HG03520 (cell line): Measurements from ENCODE around the gene CD8B2.
"Not testable (repeated sequence)": the region's sequence is repeated elsewhere in the genome, so short reads cannot be mapped to it uniquely, and the experiment has no call there.

Source experiments
- ATAC-seq: cut with Tn5 transposase; IDR thresholded peaks from one replicate; pipeline ENCODE4 v1.9.1; 2021; ENCODE audit warnings: mild to moderate bottlenecking, moderate library complexity; ENCODE audit not compliant: unreplicated experiment

CD8B2 gene

GRCh38 chr2:106486551-106487385 is at the start of gene CD8B2:
Gene CD8B2, plus strand, starts transcription at chr2:106487364. Its CDS starts 63 bp downstream, at chr2:106487427.
- not testable (repeated sequence) for ATAC-seq

DNA sequence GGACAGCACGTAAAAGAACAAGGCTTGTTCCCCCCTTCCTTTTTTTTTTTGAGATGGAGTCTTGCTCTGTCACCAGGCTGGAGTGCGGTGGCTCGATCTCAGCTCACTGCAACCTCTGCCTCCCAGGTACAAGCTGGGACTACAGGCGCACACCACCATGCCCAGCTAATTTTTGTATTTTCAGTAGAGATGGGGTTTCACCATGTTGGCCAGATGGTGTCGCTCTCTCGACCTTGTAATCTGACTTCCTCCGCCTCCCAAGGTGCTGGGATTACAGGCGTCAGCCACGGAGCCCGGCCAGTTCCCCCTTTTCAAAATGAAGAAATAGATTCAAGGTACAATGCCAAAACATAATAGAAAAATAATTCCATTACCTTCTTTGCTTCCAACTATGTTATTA is 25.3 kb upstream of the CD8B2 start:
- not testable (repeated sequence) for ATAC-seq

DNA sequence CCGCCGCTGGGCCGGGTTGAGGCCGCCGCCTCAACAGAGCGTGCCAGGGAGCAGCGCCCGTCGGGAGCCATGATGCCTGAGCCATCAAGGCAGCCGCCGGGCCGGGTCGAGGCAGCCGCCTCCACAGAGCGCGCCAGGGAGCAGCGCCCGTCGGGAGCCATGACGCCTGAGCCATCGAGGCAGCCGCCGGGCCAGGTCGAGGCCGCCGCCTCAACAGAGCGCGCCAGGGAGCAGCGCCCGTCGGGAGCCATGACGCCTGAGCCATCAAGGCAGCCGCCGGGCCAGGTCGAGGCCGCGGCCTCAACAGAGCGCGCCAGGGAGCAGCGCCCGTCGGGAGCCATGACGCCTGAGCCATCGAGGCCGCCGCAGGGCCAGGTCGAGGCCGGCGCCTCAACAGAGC is 19.6 kb upstream of the CD8B2 start:
- not testable (repeated sequence) for ATAC-seq

- not testable (repeated sequence) for ATAC-seq
These were observed 19.1 kb upstream of the CD8B2 start, which contains the start of gene RGPD3 for GRCh38 chr2:106468107-106468506. Gene RGPD3, minus strand, starts transcription at chr2:106468413. Its CDS starts 125 bp downstream, at chr2:106468288.

GRCh38 chr2:106470658-106471057 is 16.5 kb upstream of the CD8B2 start:
- not testable (repeated sequence) for ATAC-seq

DNA sequence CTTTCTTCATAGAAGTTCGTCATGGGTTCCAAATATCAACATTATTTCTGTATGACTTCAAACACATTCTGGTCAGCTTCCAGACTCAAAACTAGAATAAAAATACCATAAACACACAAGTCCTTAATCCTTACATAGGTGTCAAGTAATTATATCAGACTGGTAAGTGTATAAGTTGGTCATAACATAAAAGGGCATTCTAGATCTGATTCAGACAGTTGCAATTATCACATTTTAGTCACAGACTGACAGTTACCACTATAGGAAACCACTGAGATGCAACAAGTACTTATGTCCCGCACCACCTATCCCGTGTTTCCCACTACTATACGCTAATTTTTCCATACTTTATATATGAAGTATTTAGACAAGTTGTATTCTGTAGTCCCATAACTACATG is 9.5 kb upstream of the CD8B2 start:
- ATAC-seq: not testable (repeated sequence)

DNA sequence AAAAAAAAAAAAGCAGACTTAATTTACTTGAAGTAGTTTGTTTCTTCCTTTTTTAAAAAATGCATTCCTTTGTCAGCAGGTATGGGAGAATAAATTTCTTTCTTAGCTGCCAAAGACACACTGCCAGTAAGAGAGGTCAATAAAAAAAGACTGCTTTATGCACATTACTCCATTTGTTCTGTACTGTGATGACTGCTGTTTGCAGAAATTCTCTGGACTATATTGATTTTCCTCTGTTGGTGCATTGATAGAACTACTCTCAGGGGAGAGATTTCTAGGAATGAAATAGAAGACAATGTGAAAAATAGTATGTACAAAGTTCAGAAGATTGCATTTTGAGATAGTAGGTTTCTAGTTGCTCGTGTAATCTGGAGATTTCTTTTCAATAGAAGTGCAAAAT is 7.6 kb upstream of the CD8B2 start:
- not testable (repeated sequence) for ATAC-seq

GRCh38 chr2:106487386-106488191 is 425 bp downstream of the CD8B2 start:
- ATAC-seq: not testable (repeated sequence)

GRCh38 chr2:106489701-106490100 is 2.5 kb downstream of the CD8B2 start:
- not testable (repeated sequence) for ATAC-seq

DNA sequence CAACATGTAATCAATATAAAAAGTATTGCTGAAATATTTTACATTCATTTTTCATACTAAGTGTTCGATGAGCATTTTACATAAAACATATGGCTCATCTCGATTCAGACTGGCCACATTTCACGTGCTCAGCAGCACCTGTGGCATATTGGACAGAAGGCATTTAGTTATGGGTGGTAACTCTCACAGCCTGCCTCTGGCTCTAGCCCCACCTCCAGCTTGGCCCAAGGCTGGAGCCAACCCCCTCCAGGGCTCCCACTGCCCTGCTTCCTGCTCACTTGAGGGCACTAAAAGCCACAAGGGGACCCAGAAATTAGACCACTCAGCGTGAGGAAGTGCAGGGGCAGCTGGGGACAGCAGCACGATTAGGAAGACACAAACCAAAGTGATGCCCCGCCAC is 5.2 kb downstream of the CD8B2 start:
- ATAC-seq: not testable (repeated sequence)

- ATAC-seq: not testable (repeated sequence)
These were observed 5.7 kb downstream of the CD8B2 start for GRCh38 chr2:106492913-106493312.

GRCh38 chr2:106498549-106498948 is 11.4 kb downstream of the CD8B2 start:
- not testable (repeated sequence) for ATAC-seq

DNA sequence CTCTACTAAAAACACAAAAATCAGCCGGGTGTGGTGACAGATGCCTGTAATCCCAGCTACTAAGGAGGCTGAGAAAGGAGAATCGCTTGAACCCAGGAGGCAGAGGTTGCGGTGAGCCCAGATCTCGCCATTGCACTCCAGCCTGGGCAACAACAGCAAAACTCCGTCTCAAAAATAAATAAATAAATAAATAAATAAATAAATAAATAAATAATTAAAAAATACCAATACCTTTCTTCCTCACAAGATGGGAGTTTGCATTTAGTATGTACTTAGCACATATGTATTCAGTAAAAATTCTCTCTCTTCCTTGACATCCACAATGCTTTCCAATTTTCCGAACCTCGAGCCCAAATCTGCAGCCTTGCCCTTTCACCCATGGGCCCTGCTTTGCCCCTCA is 13.2 kb downstream of the CD8B2 start:
- ATAC-seq: not testable (repeated sequence)

GRCh38 chr2:106502351-106502750 is 15.2 kb downstream of the CD8B2 start:
- ATAC-seq: not testable (repeated sequence)

DNA sequence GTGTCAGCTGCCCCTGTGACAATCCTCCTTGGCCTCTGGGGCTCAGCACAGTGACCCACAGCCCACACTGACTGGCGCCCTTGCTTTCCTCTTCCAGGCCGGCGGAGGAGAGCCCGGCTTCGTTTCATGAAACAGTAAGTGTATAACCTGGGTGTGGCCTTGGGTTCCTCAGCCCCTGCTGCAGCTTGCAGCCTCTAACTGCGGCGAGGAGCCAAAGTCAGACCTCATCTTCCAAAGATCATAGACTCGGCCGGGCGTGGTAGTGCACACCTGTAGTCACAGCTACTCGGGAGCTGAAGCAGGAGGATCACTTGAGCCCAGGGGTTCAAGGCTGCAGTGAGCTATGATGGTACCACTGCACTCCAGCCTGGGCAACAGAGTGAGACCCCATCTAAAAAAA is 17.0 kb downstream of the CD8B2 start:
- not testable (repeated sequence) for ATAC-seq

DNA sequence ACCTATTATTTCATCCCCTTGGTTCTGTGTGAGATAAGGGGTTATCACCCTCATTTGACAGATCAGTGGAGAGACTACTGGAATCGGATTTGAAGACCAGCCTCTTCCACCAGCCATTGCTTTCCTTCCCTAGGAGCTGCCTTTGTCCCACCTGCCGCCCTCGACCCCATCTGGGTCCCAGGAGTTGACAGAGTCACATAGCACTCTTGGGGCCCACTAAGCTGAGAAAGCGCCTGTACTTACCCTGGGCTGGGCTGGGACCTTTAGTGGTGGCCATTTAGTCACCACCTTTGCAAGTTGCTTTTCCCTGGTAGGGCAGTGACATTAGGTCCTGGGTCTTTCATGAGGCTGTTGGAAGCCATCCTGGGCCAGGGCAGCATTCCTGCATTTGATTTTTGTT is 17.6 kb downstream of the CD8B2 start:
- ATAC-seq: not testable (repeated sequence)

DNA sequence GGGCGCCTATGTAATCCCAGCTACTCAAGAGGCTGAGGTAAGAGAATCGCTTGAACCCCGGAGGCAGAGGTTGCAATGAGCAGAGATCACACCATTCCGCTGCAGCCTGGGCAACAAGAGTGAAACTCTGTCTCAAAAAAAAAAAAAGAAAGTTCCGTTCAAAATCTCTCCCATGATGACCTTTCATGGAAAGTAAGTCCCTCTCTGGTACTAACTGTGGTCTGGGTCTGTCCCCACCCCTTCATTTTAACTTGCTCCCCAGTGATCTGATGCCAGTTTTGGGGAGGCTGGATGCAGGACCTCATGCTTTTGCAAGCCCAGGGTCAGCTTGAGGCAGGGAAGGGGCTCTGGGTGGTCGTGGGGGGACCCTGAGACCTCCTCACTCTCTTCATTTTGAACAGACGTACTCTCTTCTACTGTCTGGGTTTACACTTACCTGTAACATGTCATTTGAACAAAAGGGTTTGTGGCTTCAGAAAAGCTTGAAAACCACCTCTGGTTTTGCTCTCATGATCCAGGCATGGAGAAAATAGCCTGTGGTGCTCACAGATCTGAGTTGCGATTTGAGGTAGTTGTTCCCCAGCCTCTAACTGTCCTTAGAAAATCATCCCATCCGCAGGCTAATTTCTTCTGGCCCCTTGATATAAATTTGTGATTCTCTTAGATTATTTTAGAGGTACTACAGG is 19.0 kb downstream of the CD8B2 start:
- ATAC-seq: not testable (repeated sequence)

DNA sequence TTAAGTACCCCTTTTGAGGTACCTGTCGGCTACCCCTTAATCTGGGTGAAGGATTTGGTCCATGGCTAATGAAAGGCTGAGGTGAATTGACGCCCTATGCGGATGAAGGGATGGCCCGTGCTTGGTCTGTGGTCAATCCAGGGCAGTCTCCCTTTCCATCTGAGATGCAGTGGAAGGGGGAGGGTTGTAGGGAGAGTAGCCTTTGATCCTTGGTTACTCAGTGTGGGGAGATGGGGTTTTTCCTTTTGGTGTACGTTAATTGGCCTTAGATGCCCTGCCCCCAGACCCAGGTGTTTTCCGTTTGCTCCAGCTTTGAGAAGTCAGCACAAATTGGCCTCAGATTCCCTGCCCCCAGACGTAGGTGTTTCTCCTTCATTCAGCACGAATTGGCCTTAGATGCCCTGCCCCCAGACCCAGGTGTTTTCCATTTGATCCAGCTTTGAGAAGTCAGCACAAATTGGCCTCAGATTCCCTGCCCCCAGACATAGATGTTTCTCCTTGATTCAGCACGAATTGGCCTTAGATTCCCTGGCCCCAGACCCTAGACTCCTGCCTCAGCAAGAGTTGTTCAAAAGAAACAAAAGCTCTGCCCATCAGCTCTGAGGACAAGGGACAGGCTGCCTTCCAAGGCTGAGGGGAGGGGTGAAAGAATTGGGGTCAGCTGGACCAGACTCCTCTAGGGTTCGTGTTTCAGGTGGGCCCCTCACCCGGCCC is 21.7 kb downstream of the CD8B2 start:
- ATAC-seq: not testable (repeated sequence)

DNA sequence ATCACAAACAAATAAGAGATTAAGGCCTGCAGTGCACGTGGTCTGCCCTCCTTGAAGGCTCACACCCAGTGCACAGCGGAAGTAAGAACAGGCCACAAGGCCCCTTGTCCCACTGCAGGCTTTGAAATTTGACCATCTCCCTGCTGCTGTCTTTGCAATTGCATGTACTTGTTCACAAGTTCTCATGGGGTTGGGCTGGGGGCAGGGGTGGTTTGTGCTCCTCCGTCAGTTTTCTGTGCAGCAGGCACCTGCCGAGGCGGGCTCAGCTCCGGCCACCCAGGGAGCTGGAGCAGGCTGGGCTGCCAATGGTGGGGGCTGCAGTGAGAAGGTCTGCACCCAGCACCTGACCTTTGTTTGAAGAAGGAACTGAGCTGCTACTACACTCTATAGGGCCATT is 22.2 kb downstream of the CD8B2 start:
- ATAC-seq: not testable (repeated sequence)

DNA sequence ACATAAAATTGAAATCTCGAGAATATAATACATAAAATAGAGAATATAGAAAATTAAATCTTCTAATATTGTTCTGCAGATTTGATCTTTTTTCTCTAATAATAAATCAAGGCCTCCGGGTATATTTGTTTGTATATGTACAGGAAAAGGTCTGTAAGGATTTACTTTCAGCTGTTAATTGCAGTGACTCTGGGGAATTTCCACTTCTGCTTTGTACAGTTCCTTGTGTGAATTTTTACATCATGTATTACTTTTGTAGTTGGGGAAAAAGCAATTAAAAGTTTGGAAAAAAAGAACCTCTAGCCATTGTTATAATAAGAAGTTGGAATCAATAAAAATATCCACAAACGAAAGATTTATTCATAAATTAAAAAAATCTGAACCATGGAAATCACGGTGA is 23.6 kb downstream of the CD8B2 start:
- ATAC-seq: not testable (repeated sequence)
